Stomach (tissue), 4 donors: ENCODE results near the gene GATA3.

Experiments
- EP300 ChIP-seq: sonication (generic); formaldehyde crosslinking; IDR thresholded peaks from one replicate; pipeline ENCODE4 v1.6.1; 2017; ENCODE audit warnings: antibody characterized with exemption
- POLR2A ChIP-seq, 4 donors: fragments of 450-650 bp; IDR thresholded peaks; one replicate each; pipeline ENCODE4 v1.6.1; 2016; ENCODE audit warnings: antibody characterized with exemption in 4 of 4, control low read depth in 2 of 4, mild to moderate bottlenecking in 1 of 4, moderate library complexity in 1 of 4
- TF ChIP-seq, protein P1 (sequence below), 7 experiments: fragments of 450-650 bp in 4 of 7; fragments of 200-600 bp in 3 of 7; sonication (generic) in 3 of 7; IDR thresholded peaks; one replicate each; pipeline ENCODE4 v1.5.1; 2016 to 2019; ENCODE audit warnings: antibody characterized with exemption in 7 of 7, control low read depth in 2 of 7, mild to moderate bottlenecking in 1 of 7

GRCh38 chr10:8076933-8077332 lies 22.4 kb downstream of the GATA3 start:
- TF ChIP-seq, protein P1, sequence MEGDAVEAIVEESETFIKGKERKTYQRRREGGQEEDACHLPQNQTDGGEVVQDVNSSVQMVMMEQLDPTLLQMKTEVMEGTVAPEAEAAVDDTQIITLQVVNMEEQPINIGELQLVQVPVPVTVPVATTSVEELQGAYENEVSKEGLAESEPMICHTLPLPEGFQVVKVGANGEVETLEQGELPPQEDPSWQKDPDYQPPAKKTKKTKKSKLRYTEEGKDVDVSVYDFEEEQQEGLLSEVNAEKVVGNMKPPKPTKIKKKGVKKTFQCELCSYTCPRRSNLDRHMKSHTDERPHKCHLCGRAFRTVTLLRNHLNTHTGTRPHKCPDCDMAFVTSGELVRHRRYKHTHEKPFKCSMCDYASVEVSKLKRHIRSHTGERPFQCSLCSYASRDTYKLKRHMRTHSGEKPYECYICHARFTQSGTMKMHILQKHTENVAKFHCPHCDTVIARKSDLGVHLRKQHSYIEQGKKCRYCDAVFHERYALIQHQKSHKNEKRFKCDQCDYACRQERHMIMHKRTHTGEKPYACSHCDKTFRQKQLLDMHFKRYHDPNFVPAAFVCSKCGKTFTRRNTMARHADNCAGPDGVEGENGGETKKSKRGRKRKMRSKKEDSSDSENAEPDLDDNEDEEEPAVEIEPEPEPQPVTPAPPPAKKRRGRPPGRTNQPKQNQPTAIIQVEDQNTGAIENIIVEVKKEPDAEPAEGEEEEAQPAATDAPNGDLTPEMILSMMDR (IDR thresholded peaks at IDR 0.05), result no peak
- no peak for TF ChIP-seq POLR2A (IDR thresholded peaks at IDR 0.05)
- TF ChIP-seq EP300, result no peak
